ENCODE measurements around the gene NAPA. TPM values are rescaled to one million over a fixed set of nuclear protein-coding genes. Genes with fewer than 3 reads are reported as not detected.
A peak's percentile ranks its signal among the peaks of the same experiment; 100 is the strongest.

Gene NAPA
- total and polyA plus RNA-seq, 7 donors: 84.9 to 167 (median 97.4) TPM

DNA sequence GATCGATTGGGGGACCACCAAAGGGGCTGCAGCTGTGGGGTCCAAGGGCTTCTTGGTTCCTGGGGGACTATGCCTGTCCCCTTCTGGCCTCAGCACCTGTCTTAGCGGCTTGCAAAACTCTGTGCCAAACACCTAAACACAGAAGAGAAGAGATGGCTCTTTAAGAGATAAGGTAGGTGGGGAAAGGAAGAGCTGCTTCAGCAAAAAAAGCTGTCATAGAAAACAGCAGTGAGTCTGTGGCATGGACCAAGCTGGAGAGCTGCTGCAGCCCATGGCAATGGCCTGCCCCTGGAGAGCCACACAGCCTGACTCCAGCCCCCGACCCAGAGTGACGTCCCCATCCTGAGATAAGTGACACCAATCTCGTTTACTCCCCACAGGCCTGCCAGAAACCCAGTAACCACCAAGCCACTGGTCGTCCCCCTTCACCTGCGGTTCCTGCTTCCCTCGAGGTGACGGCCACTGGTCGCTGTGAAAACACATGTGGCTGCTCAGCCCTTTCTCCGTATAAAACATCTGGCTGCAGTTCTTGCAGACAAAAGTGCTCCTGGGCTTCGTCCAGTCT, 25.0 kb upstream of the NAPA start:
- no peak for DNase-seq
- intact Hi-C loops (cut with DNase I): no loop called here
- Histone ChIP-seq H3K36me3 (no peaks in the 10 kb centered on the region), H3K27me3 (peaks cover 0 to under 1% (median 0%) of the 10 kb centered on the region in 3 donors), H3K9me3 (no peaks in the 10 kb centered on the region), H3K4me3 (no peak overlapping the region), H3K27ac (peak overlapping the region in 3 of 4 donors; percentile 88 to 92 (median 89)), H3K4me1 (peaks cover 0 to 40% (median 35%) of the 10 kb centered on the region in 4 donors)
- 74 to 85% methylated on average over 12 of the region's 12 CpGs for WGBS, 2 donors
- TF ChIP-seq POLR2AphosphoS5 (IDR thresholded peaks at IDR 0.05) (no peak), POLR2A (IDR thresholded peaks at IDR 0.05) (no peak), EP300 (IDR thresholded peaks at IDR 0.05) (no peak)

DNA sequence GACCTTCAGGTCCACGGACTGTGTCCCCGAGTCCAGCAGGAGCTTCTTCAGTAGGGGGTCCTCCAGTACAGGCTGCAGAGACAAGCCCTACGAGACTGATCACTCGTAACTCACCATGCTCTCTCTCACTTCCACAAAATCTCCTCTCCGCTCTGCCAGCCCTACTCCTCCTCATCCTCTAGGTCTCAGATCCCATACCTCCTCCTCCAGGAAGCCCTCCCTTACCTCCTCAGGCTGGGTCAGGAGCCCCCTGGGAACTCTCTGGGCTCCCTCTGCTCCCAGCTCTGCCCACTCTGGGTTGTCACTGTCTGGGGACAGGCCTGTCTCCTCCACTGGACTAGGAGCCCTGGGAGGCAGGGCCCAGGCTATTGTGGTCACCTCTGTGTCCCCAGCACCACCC, 23.9 kb upstream of the NAPA start:
- Histone ChIP-seq H3K4me3 (no peak overlapping the region), H3K36me3 (no peaks in the 10 kb centered on the region), H3K9me3 (no peaks in the 10 kb centered on the region), H3K4me1 (peaks cover 0 to 39% (median 33%) of the 10 kb centered on the region in 4 donors), H3K27me3 (no peaks in the 10 kb centered on the region), H3K27ac (no peak overlapping the region)
- no peak for DNase-seq
- 87 to 89% methylated on average over 5 of the region's 5 CpGs for WGBS, 2 donors
- intact Hi-C loops (cut with DNase I): no loop called here
- TF ChIP-seq EP300 (IDR thresholded peaks at IDR 0.05) (no peak), POLR2AphosphoS5 (IDR thresholded peaks at IDR 0.05) (no peak), POLR2A (IDR thresholded peaks at IDR 0.05) (no peak)
- TF ChIP-seq, protein P1, sequence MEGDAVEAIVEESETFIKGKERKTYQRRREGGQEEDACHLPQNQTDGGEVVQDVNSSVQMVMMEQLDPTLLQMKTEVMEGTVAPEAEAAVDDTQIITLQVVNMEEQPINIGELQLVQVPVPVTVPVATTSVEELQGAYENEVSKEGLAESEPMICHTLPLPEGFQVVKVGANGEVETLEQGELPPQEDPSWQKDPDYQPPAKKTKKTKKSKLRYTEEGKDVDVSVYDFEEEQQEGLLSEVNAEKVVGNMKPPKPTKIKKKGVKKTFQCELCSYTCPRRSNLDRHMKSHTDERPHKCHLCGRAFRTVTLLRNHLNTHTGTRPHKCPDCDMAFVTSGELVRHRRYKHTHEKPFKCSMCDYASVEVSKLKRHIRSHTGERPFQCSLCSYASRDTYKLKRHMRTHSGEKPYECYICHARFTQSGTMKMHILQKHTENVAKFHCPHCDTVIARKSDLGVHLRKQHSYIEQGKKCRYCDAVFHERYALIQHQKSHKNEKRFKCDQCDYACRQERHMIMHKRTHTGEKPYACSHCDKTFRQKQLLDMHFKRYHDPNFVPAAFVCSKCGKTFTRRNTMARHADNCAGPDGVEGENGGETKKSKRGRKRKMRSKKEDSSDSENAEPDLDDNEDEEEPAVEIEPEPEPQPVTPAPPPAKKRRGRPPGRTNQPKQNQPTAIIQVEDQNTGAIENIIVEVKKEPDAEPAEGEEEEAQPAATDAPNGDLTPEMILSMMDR (IDR thresholded peaks at IDR 0.05): no peak

DNA sequence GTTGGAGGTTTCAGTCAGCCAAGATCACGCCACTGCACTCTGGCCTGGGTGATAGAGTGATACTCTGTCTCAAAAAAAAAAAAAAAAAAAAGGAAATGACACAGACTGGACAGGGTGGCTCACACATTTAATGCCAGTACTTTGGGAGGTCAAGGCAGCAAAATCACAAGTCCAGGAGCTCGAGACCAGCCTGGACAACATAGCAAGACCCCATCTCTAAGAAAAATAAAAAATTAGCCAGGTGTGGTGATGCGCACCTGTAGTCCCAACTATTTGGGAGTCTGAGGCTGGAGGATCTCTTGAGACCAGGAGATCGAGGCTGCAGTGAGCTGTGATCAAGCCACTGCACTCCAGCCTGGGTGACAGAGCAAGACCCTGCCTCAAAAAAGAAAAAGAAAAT, 22.6 kb upstream of the NAPA start:
- Histone ChIP-seq H3K36me3 (no peaks in the 10 kb centered on the region), H3K9me3 (no peaks in the 10 kb centered on the region), H3K27ac (no peak overlapping the region), H3K4me3 (no peak overlapping the region), H3K27me3 (no peaks in the 10 kb centered on the region), H3K4me1 (peaks cover 0 to 32% (median 27%) of the 10 kb centered on the region in 4 donors)
- 88 to 94% methylated on average over 4 of the region's 4 CpGs for WGBS, 2 donors
- no peak for DNase-seq
- intact Hi-C loops (cut with DNase I): no loop called here
- TF ChIP-seq, protein P1 (IDR thresholded peaks at IDR 0.05): no peak
- TF ChIP-seq POLR2AphosphoS5 (IDR thresholded peaks at IDR 0.05): no peak
- no peak for TF ChIP-seq EP300 (IDR thresholded peaks at IDR 0.05)
- no peak for TF ChIP-seq POLR2A (IDR thresholded peaks at IDR 0.05)

DNA sequence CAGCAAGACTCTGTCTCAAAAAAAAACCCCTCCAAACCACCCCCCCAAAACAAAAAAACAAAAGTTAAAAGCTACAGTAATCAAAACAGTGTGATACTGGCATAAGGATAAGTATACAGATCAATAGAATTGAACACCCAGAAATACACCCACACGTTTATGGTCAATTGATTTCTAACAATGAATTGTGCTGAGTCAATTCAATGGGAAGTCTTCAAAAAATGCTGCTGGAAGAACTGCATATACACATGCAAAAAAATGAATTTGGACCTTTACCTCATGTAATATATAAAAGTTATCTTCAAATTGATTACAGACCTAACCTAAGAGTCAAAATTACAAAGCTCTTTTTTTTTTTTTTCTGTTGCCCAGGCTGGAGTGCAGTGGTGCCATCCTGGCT, 19.8 kb upstream of the NAPA start:
- Histone ChIP-seq H3K36me3 (no peaks in the 10 kb centered on the region), H3K4me1 (peaks cover 0 to 4% (median 0%) of the 10 kb centered on the region in 4 donors), H3K4me3 (no peak overlapping the region), H3K27ac (no peak overlapping the region), H3K9me3 (no peaks in the 10 kb centered on the region), H3K27me3 (no peaks in the 10 kb centered on the region)
- intact Hi-C loops (cut with DNase I): no loop called here
- no peak for DNase-seq
- no peak for TF ChIP-seq EP300 (IDR thresholded peaks at IDR 0.05)
- no peak for TF ChIP-seq POLR2A (IDR thresholded peaks at IDR 0.05)
- no peak for TF ChIP-seq POLR2AphosphoS5 (IDR thresholded peaks at IDR 0.05)
- TF ChIP-seq, protein P1 (IDR thresholded peaks at IDR 0.05): no peak
- 57 to 70% methylated on average over 1 of the region's 1 CpG for WGBS, 2 donors

DNA sequence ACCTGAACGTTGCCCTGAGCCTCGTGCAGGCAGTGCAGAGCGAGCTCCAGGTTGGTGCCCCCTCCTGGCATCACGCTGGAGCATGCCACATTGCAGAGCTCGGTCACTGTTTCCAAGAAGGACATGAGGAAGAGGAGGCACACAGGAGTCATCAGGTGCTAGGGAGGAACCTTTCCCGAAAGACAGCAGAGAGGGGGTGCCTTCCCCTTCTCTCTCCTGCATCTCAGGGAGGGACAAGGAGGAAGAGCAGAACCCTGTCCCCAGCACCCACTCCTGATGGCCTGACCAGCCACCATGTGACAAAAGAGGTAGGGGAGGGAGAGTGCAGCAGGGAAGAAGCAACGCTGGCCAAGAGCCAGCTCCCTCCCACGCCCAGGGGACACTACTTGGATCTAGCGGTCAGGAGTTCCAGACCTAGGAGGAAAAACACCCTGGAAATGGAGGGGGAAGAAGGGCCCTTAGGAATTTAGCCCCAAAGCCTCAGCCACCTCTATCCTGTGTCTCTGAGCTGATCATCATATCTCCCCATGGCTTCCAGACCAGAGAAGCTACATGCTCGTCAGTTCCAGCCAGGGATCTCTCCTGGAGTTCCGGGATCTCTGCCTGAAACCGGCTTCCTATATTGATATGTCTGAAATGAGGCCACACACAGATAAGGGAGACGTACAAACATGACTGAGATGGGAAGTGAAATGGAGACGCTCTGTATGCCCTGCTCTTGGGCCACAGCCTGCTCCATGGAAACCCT, 17.0 kb upstream of the NAPA start:
- intact Hi-C loops (cut with DNase I): no loop called here
- no peaks in the 10 kb centered on the region for H3K27me3 ChIP-seq
- DNase-seq: no peak
- no peak overlapping the region for H3K27ac ChIP-seq
- H3K9me3 ChIP-seq: no peaks in the 10 kb centered on the region
- H3K4me1 ChIP-seq: no peaks in the 10 kb centered on the region
- no peak for TF ChIP-seq POLR2AphosphoS5 (IDR thresholded peaks at IDR 0.05)
- no peak for TF ChIP-seq EP300 (IDR thresholded peaks at IDR 0.05)
- no peak for TF ChIP-seq POLR2A (IDR thresholded peaks at IDR 0.05)
- TF ChIP-seq, protein P1 (IDR thresholded peaks at IDR 0.05): no peak
- H3K4me3 ChIP-seq: no peak overlapping the region
- 55 to 60% methylated on average over 14 of the region's 14 CpGs for WGBS, 2 donors
- H3K36me3 ChIP-seq: no peaks in the 10 kb centered on the region

Data from sigmoid colon (tissue), 7 donors.